Measurements from ENCODE around the gene CNTN6.

DNA sequence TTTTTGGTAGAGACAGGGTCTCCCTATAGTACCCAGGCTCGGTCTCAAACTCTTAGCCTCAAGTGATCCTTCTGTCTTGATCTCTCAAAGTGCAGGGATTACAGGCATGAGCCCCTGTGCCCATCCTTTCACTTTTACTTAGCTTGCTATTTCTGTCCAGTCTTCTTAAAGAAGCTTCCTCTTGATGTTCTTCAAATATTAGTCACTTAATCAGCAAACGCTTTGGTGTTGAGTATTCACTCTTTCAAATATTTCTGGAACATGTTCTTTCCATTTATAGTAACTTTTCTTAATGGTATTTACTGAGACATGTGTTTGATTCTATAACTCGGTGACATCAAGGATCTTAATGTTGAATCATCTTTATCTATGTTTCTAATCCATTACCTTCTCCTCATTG is 122.1 kb downstream of the CNTN6 start:
- TF ChIP-seq, protein P1, sequence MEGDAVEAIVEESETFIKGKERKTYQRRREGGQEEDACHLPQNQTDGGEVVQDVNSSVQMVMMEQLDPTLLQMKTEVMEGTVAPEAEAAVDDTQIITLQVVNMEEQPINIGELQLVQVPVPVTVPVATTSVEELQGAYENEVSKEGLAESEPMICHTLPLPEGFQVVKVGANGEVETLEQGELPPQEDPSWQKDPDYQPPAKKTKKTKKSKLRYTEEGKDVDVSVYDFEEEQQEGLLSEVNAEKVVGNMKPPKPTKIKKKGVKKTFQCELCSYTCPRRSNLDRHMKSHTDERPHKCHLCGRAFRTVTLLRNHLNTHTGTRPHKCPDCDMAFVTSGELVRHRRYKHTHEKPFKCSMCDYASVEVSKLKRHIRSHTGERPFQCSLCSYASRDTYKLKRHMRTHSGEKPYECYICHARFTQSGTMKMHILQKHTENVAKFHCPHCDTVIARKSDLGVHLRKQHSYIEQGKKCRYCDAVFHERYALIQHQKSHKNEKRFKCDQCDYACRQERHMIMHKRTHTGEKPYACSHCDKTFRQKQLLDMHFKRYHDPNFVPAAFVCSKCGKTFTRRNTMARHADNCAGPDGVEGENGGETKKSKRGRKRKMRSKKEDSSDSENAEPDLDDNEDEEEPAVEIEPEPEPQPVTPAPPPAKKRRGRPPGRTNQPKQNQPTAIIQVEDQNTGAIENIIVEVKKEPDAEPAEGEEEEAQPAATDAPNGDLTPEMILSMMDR (conservative IDR thresholded peaks at IDR 0.05 in 1 of 2, IDR thresholded peaks at IDR 0.05 in 1 of 2; ENCODE audit: low read depth in 1 of 2, low read length in 2 of 2), result no peak
- TF ChIP-seq EZH2 (IDR thresholded peaks at IDR 0.05; ENCODE audit: low read length, missing control alignments), result no peak
